IMR-90 (cell line): ENCODE data around the gene FGGY. TPM values are rescaled to one million over a fixed set of nuclear protein-coding genes. Genes with fewer than 3 reads are reported as not detected.

ENCODE experiments used
- ATAC-seq: fragments of 200-7000 bp; cut with Tn5 transposase; 2 replicates; pipeline ENCODE4 v1.9.1; 2020; ENCODE audit warnings: low read depth, mild to moderate bottlenecking, moderate library complexity
- BruUV-seq: library from RNA; stranded (reverse); fragments of 400-500 nt; replicated peaks from 2 replicates; lab custom pipeline; 2021; lab: Mats Ljungman, UMichigan
- CTCF ChIA-PET: fragments of 300-600 bp; formaldehyde crosslinking; extraction: SDS; loops from one replicate; lab custom pipeline; 2021; ENCODE audit warnings: antibody characterized with exemption; lab: Yijun Ruan, JAX
- POLR2A ChIA-PET: fragments of 300-600 bp; sonication (Branson Sonifier 250); formaldehyde crosslinking; loops from one replicate; lab custom pipeline; 2022; ENCODE audit warnings: antibody characterized with exemption; ENCODE audit not compliant: unreplicated experiment; lab: Charles Lee
- DNase-seq: peaks from one replicate; pipeline ENCODE4 v3.0.0; 2013
- H2AFZ ChIP-seq: replicated peaks from 2 replicates; pipeline ENCODE3; 2013; ENCODE audit warnings: low read length, mild to moderate bottlenecking; ENCODE audit not compliant: poor library complexity
- H2AK5ac ChIP-seq: 2 replicates; pipeline ENCODE4 v1.6.1; 2013; ENCODE audit warnings: low read depth, low read length, inconsistent platforms
- H2AK9ac ChIP-seq: replicated peaks from 2 replicates; pipeline ENCODE3; 2013; ENCODE audit warnings: mild to moderate bottlenecking, low read depth, low read length, moderate library complexity; ENCODE audit not compliant: poor library complexity
- H2BK120ac ChIP-seq: 2 replicates; pipeline ENCODE4 v1.6.1; 2013; ENCODE audit warnings: low read depth, low read length, inconsistent platforms
- H2BK15ac ChIP-seq: 3 replicates; pipeline ENCODE4 v1.6.1; 2013; ENCODE audit warnings: low read depth, low read length, inconsistent platforms
- H2BK20ac ChIP-seq: 2 replicates; pipeline ENCODE4 v1.6.1; 2013; ENCODE audit warnings: low read depth, mild to moderate bottlenecking, inconsistent platforms, low read length, moderate library complexity
- H2BK5ac ChIP-seq: 2 replicates; pipeline ENCODE4 v1.6.1; 2013; ENCODE audit warnings: mild to moderate bottlenecking, low read depth, low read length, inconsistent platforms; ENCODE audit not compliant: poor library complexity, severe bottlenecking
- H3K14ac ChIP-seq: replicated peaks from 2 replicates; pipeline ENCODE4 v1.6.1; 2013; ENCODE audit warnings: low read depth, low read length, inconsistent platforms
- H3K18ac ChIP-seq: 2 replicates; pipeline ENCODE4 v1.6.1; 2013; ENCODE audit warnings: low read depth, low read length, control low read depth
- H3K23ac ChIP-seq: 2 replicates; pipeline ENCODE4 v1.6.1; 2013; ENCODE audit warnings: low read depth, low read length, inconsistent platforms
- H3K27ac ChIP-seq: 2 replicates; pipeline ENCODE4 v1.5.1; 2013; ENCODE audit warnings: mild to moderate bottlenecking, control low read depth, low read length; ENCODE audit not compliant: insufficient read depth
- H3K27me3 ChIP-seq: 2 replicates; pipeline ENCODE4 v1.6.1; 2013; ENCODE audit warnings: low read length; ENCODE audit not compliant: control insufficient read depth, insufficient read depth
- H3K36me3 ChIP-seq: 2 replicates; pipeline ENCODE4 v1.6.1; 2013; ENCODE audit warnings: low read length, mixed read lengths; ENCODE audit not compliant: control insufficient read depth, insufficient read depth
- H3K4ac ChIP-seq: 2 replicates; pipeline ENCODE4 v1.6.1; 2013; ENCODE audit warnings: low read depth, low read length, inconsistent platforms
- H3K4me1 ChIP-seq: 2 replicates; pipeline ENCODE4 v1.6.1; 2013; ENCODE audit warnings: low read length, mixed read lengths; ENCODE audit not compliant: control insufficient read depth, insufficient read depth
- H3K4me2 ChIP-seq: 2 replicates; pipeline ENCODE4 v1.6.1; 2013; ENCODE audit warnings: low read depth, mild to moderate bottlenecking, control low read depth, low read length, moderate library complexity
- H3K4me3 ChIP-seq: 2 replicates; pipeline ENCODE4 v1.5.1; 2013; ENCODE audit warnings: low read depth, mild to moderate bottlenecking, control low read depth, low read length, moderate library complexity; ENCODE audit not compliant: insufficient read depth
- H3K56ac ChIP-seq: 2 replicates; pipeline ENCODE4 v1.6.1; 2013; ENCODE audit warnings: low read length, inconsistent platforms; ENCODE audit not compliant: insufficient read depth; ENCODE audit errors: extremely low read depth
- H3K79me1 ChIP-seq, 2 experiments: 2 replicates each; pipeline ENCODE4 v1.6.1; 2013; ENCODE audit warnings: low read length in 2 of 2, inconsistent platforms in 1 of 2, low read depth in 1 of 2
- H3K9ac ChIP-seq: 2 replicates; pipeline ENCODE4 v1.6.1; 2013; ENCODE audit warnings: low read depth, low read length, control low read depth
- H3K9me1 ChIP-seq: 2 replicates; pipeline ENCODE4 v1.6.1; 2013; ENCODE audit warnings: low read length, inconsistent platforms; ENCODE audit not compliant: insufficient read depth
- H3K9me3 ChIP-seq: 2 replicates; pipeline ENCODE4 v1.6.1; 2013; ENCODE audit warnings: low read length; ENCODE audit not compliant: control insufficient read depth, insufficient read depth
- H4K20me1 ChIP-seq: 2 replicates; pipeline ENCODE4 v1.6.1; 2013; ENCODE audit warnings: low read length, inconsistent platforms; ENCODE audit not compliant: insufficient read depth
- H4K5ac ChIP-seq: 2 replicates; pipeline ENCODE4 v1.6.1; 2013; ENCODE audit warnings: mild to moderate bottlenecking, low read depth, low read length, control low read depth
- H4K8ac ChIP-seq, 2 experiments: 2 replicates each; pipeline ENCODE4 v1.6.1; 2013; ENCODE audit warnings: low read depth in 2 of 2, low read length in 2 of 2, control low read depth in 1 of 2, inconsistent platforms in 1 of 2
- H4K91ac ChIP-seq: 2 replicates; pipeline ENCODE4 v1.6.1; 2013; ENCODE audit warnings: low read depth, low read length, inconsistent platforms; ENCODE audit not compliant: insufficient read depth
- BHLHE40 ChIP-seq: fragments of 150-350 bp; IDR thresholded peaks from 2 replicates; pipeline ENCODE4 v1.6.1; 2016; ENCODE audit warnings: mild to moderate bottlenecking, low read depth, low read length
- CEBPB ChIP-seq: IDR thresholded peaks from 2 replicates; pipeline ENCODE4 v1.6.1; 2012; ENCODE audit warnings: low read depth, low read length, improper control_type of control experiment
- CHD1 ChIP-seq: IDR thresholded peaks from 2 replicates; pipeline ENCODE4 v1.6.1; 2012; ENCODE audit warnings: low read depth, low read length, improper control_type of control experiment
- CTCF ChIP-seq: conservative IDR thresholded peaks from 2 replicates; pipeline ENCODE4 v1.5.1; 2012; ENCODE audit warnings: mild to moderate bottlenecking, low read depth, low read length, improper control_type of control experiment
- ELK1 ChIP-seq: fragments of 150-350 bp; IDR thresholded peaks from 2 replicates; pipeline ENCODE4 v1.6.1; 2016; ENCODE audit warnings: low read depth, mild to moderate bottlenecking, low read length, moderate library complexity, borderline replicate concordance
- FOS ChIP-seq: fragments of 150-350 bp; IDR thresholded peaks from 2 replicates; pipeline ENCODE4 v1.6.1; 2016; ENCODE audit warnings: low read depth, low read length
- MAFK ChIP-seq: IDR thresholded peaks from 2 replicates; pipeline ENCODE4 v1.6.1; 2012; ENCODE audit warnings: low read depth, low read length, improper control_type of control experiment
- MAZ ChIP-seq: IDR thresholded peaks from 2 replicates; pipeline ENCODE4 v1.6.1; 2012; ENCODE audit warnings: low read depth, mild to moderate bottlenecking, low read length, improper control_type of control experiment, moderate library complexity, borderline replicate concordance
- MXI1 ChIP-seq: IDR thresholded peaks from 2 replicates; pipeline ENCODE4 v1.6.1; 2012; ENCODE audit warnings: low read depth, mild to moderate bottlenecking, low read length, moderate library complexity, borderline replicate concordance
- NFE2L2 ChIP-seq: fragments of 150-350 bp; IDR thresholded peaks from 2 replicates; pipeline ENCODE4 v1.6.1; 2016; ENCODE audit warnings: low read depth, mild to moderate bottlenecking, low read length
- POLR2A ChIP-seq: IDR thresholded peaks from 2 replicates; pipeline ENCODE4 v1.6.1; 2012; ENCODE audit warnings: mild to moderate bottlenecking, low read depth, low read length
- RAD21 ChIP-seq: IDR thresholded peaks from 2 replicates; pipeline ENCODE4 v1.6.1; 2012; ENCODE audit warnings: low read length, improper control_type of control experiment
- RCOR1 ChIP-seq: IDR thresholded peaks from 2 replicates; pipeline ENCODE4 v1.6.1; 2012; ENCODE audit warnings: mild to moderate bottlenecking, low read length, improper control_type of control experiment; ENCODE audit not compliant: insufficient replicate concordance
- RFX5 ChIP-seq: IDR thresholded peaks from 2 replicates; pipeline ENCODE4 v1.8.0; 2012; ENCODE audit warnings: low read depth, mild to moderate bottlenecking, low read length, moderate library complexity
- SMC3 ChIP-seq: fragments of 150-350 bp; IDR thresholded peaks from 2 replicates; pipeline ENCODE4 v1.6.1; 2016; ENCODE audit warnings: low read depth, mild to moderate bottlenecking, antibody characterized with exemption, low read length, moderate library complexity
- USF2 ChIP-seq: fragments of 150-350 bp; IDR thresholded peaks from 2 replicates; pipeline ENCODE4 v1.6.1; 2017; ENCODE audit warnings: mild to moderate bottlenecking, antibody characterized with exemption, low read length, low read depth
- WGBS, 2 experiments: methylation state at CpG; one replicate each; pipeline versions ENCODE4 v1.1.5 to v1.1.7; 2013; ENCODE audit warnings: missing lambda C conversion rate in 2 of 2; ENCODE audit not compliant: insufficient read length in 1 of 2; ENCODE audit errors: extremely low coverage in 2 of 2; 5-methylcytosine and 5-hydroxymethylcytosine counted together
- dilution Hi-C: fragments of 300-500 bp; cut with HindIII; formaldehyde crosslinking; loops from one replicate; pipeline ENCODE4 v1.14.3; 2018; ENCODE audit warnings: low sequenced_read_pairs; ENCODE audit not compliant: unreplicated experiment
- in situ Hi-C: fragments of 300-500 bp; cut with MboI; formaldehyde crosslinking; loops from 3 replicates; pipeline ENCODE4 v1.14.3; 2019; ENCODE audit warnings: low sequenced_read_pairs, inconsistent platforms, mixed read lengths
- intact Hi-C: fragments of 100-400 bp; cut with micrococcal nuclease; formaldehyde crosslinking; loops from 2 replicates; pipeline ENCODE4 v1.10.0; 2022
- polyA plus RNA-seq, 3 experiments: library from polyadenylated mRNA; depleted of rRNA; stranded (reverse); fragments of >200 nt; gene quantifications; 2 replicates each; pipeline ENCODE4 v1.2.3, GENCODE V29; 2012; ENCODE audit warnings: low replicate concordance in 1 of 3
- total RNA-seq: library from RNA; depleted of rRNA; stranded (reverse); fragments of >200 nt; gene quantifications from 2 replicates; pipeline ENCODE4 v1.2.3, GENCODE V29; 2012

FGGY gene
- total and polyA plus RNA-seq, 2 of the 4 experiments (the other 2 are of a cell fraction), result 5.6 to 14.0 TPM

GRCh38 chr1:59497616-59498015, 200.7 kb downstream of the FGGY start:
- ChIA-PET CTCF (no interaction called here), POLR2A (no interaction called here)
- H2BK5ac ChIP-seq, result no peak overlapping the region
- DNase-seq (no peak), ATAC-seq (no peak)
- in situ Hi-C loops, result no loop called here
- no peaks in the 10 kb centered on the region for H3K27me3 ChIP-seq
- no peak overlapping the region for H2BK15ac ChIP-seq
- H2BK120ac ChIP-seq, result no peak overlapping the region
- no TSS peak for BruUV-seq
- no peaks in the 10 kb centered on the region for H3K4me1 ChIP-seq
- no peaks in the 10 kb centered on the region for H4K20me1 ChIP-seq
- no peak overlapping the region for H2AK5ac ChIP-seq
- H3K9me3 ChIP-seq, result no peaks in the 10 kb centered on the region
- no peak overlapping the region for H3K9ac ChIP-seq
- H4K8ac ChIP-seq, result no peak overlapping the region
- dilution Hi-C loops, result no loop called here
- H2AFZ ChIP-seq, result no peak overlapping the region
- intact Hi-C loops, result no loop called here
- H3K4me2 ChIP-seq, result no peak overlapping the region
- no CpG with 5 or more reads among the region's 7 CpGs for WGBS, 2 experiments
- no peak overlapping the region for H3K56ac ChIP-seq
- H3K4ac ChIP-seq, result no peak overlapping the region
- H3K36me3 ChIP-seq, result no peaks in the 10 kb centered on the region
- no peak overlapping the region for H3K14ac ChIP-seq
- TF ChIP-seq CEBPB, result no peak
- TF ChIP-seq MXI1, result no peak
- TF ChIP-seq BHLHE40, result no peak
- TF ChIP-seq SMC3, result no peak
- no peak for TF ChIP-seq FOS
- TF ChIP-seq RFX5, result no peak
- no peak for TF ChIP-seq CTCF
- TF ChIP-seq RAD21, result no peak
- TF ChIP-seq USF2, result no peak
- no peak for TF ChIP-seq CHD1
- TF ChIP-seq MAZ, result no peak
- no peak for TF ChIP-seq ELK1
- TF ChIP-seq MAFK, result no peak
- no peak for TF ChIP-seq NFE2L2
- TF ChIP-seq POLR2A, result no peak
- TF ChIP-seq RCOR1, result no peak
- no peak overlapping the region for H3K23ac ChIP-seq
- H2AK9ac ChIP-seq, result no peak overlapping the region
- H2BK20ac ChIP-seq, result no peak overlapping the region
- no peak overlapping the region for H3K18ac ChIP-seq
- no peak overlapping the region for H3K4me3 ChIP-seq
- no peaks in the 10 kb centered on the region for H3K79me1 ChIP-seq
- no peaks in the 10 kb centered on the region for H3K9me1 ChIP-seq
- no peak overlapping the region for H3K27ac ChIP-seq
- H4K91ac ChIP-seq, result no peak overlapping the region
- no peak overlapping the region for H4K5ac ChIP-seq
